Amygdala (tissue), 56 donors: ENCODE data around the gene FXYD2.

ENCODE experiments used
- DNase-seq, 56 donors: peaks; one replicate each; lab custom pipeline; 2025; lab: John Stamatoyannopoulos, UW

FXYD2 gene

GRCh38 chr11:117836077-117836960, 11.8 kb upstream of the FXYD2 start:
- DNase-seq, result no peak

GRCh38 chr11:117835576-117835975, 11.0 kb upstream of the FXYD2 start:
- DNase-seq, result no peak

GRCh38 chr11:117834838-117835443, 10.4 kb upstream of the FXYD2 start:
- no peak for DNase-seq

- no peak for DNase-seq
Measured at GRCh38 chr11:117834068-117834810, 9.7 kb upstream of the FXYD2 start.

- no peak for DNase-seq
Measured at GRCh38 chr11:117833401-117833891, 8.9 kb upstream of the FXYD2 start.

GRCh38 chr11:117832511-117832910, 8.0 kb upstream of the FXYD2 start:
- no peak for DNase-seq

GRCh38 chr11:117831661-117832415, 7.3 kb upstream of the FXYD2 start:
- DNase-seq, result no peak

GRCh38 chr11:117830674-117831351, 6.3 kb upstream of the FXYD2 start:
- DNase-seq, result no peak

- no peak for DNase-seq
Measured at GRCh38 chr11:117830072-117830471, 5.5 kb upstream of the FXYD2 start.

GRCh38 chr11:117829369-117829725, 4.8 kb upstream of the FXYD2 start:
- no peak for DNase-seq

- no peak for DNase-seq
Measured at GRCh38 chr11:117828611-117829368, 4.2 kb upstream of the FXYD2 start.

- DNase-seq, result no peak
Measured at GRCh38 chr11:117827521-117828511, 3.3 kb upstream of the FXYD2 start.

- DNase-seq, result no peak
Measured at GRCh38 chr11:117826832-117827231, 2.3 kb upstream of the FXYD2 start.

GRCh38 chr11:117826190-117826570, 1.6 kb upstream of the FXYD2 start:
- no peak for DNase-seq

- DNase-seq, result no peak
Measured at GRCh38 chr11:117825538-117826189, 1.1 kb upstream of the FXYD2 start.

GRCh38 chr11:117823946-117824420, 561 bp downstream of the FXYD2 start:
- DNase-seq, result no peak

- DNase-seq, result no peak
Measured at GRCh38 chr11:117823294-117823945, 1.1 kb downstream of the FXYD2 start.
